OCI-LY1 (cell line): ENCODE measurements around the gene TRAPPC1.

ENCODE experiments used
- H2AFZ ChIP-seq: fragments of 200-600 bp; sonication (generic), shearing (Covaris generic); 2 replicates; pipeline ENCODE4 v1.6.0; 2014; ENCODE audit warnings: antibody characterized with exemption, mild to moderate bottlenecking, low read length
- H3F3A ChIP-seq: fragments of 200-600 bp; sonication (generic), shearing (Covaris generic); 2 replicates; pipeline ENCODE4 v1.6.0; 2014; ENCODE audit warnings: mild to moderate bottlenecking, antibody characterized with exemption, low read length, moderate library complexity; ENCODE audit not compliant: insufficient read depth
- H3K27ac ChIP-seq: fragments of 200-600 bp; sonication (generic); 2 replicates; pipeline ENCODE4 v1.5.1; 2014; ENCODE audit warnings: low read length, mixed run types, mild to moderate bottlenecking, low read depth; ENCODE audit not compliant: poor library complexity, severe bottlenecking
- H3K27me3 ChIP-seq: fragments of 200-600 bp; sonication (generic); 2 replicates; pipeline ENCODE4 v1.6.0; 2014; ENCODE audit warnings: antibody characterized with exemption, mild to moderate bottlenecking, low read length, moderate library complexity; ENCODE audit not compliant: insufficient read depth
- H3K36me3 ChIP-seq: fragments of 200-600 bp; sonication (generic); 2 replicates; pipeline ENCODE4 v1.6.1; 2014; ENCODE audit warnings: mild to moderate bottlenecking, antibody characterized with exemption, low read length, moderate library complexity, mixed read lengths; ENCODE audit not compliant: insufficient read depth
- H3K4me1 ChIP-seq: fragments of 200-600 bp; sonication (generic); 2 replicates; pipeline ENCODE4 v1.5.1; 2014; ENCODE audit warnings: mild to moderate bottlenecking, low read length, moderate library complexity; ENCODE audit not compliant: insufficient read depth, severe bottlenecking
- H3K4me2 ChIP-seq: fragments of 200-600 bp; sonication (generic), shearing (Covaris generic); 2 replicates; pipeline ENCODE4 v1.6.1; 2014; ENCODE audit warnings: low read length
- H3K4me3 ChIP-seq: fragments of 200-600 bp; sonication (generic); 2 replicates; pipeline ENCODE4 v1.5.1; 2014; ENCODE audit warnings: low read length, low read depth, mild to moderate bottlenecking, mixed read lengths; ENCODE audit not compliant: poor library complexity, severe bottlenecking
- H3K79me2 ChIP-seq: fragments of 200-600 bp; shearing (Covaris generic); 2 replicates; pipeline ENCODE4 v1.6.1; 2016; ENCODE audit warnings: mixed run types, low read length, mixed read lengths; ENCODE audit not compliant: insufficient read depth
- H3K9ac ChIP-seq: fragments of 200-600 bp; sonication (generic), shearing (Covaris generic); 2 replicates; pipeline ENCODE4 v1.6.1; 2014; ENCODE audit warnings: mild to moderate bottlenecking, low read length, mixed read lengths
- H3K9me2 ChIP-seq: fragments of 200-600 bp; sonication (generic), shearing (Covaris generic); 2 replicates; pipeline ENCODE4 v1.6.1; 2014; ENCODE audit warnings: low read depth, mild to moderate bottlenecking, low read length, mixed read lengths
- H3K9me3 ChIP-seq: fragments of 200-600 bp; shearing (Covaris generic); 2 replicates; pipeline ENCODE4 v1.6.1; 2014; ENCODE audit warnings: low read length, mixed read lengths
- H4K20me1 ChIP-seq: fragments of 200-600 bp; sonication (generic), shearing (Covaris generic); 2 replicates; pipeline ENCODE4 v1.6.0; 2016; ENCODE audit warnings: mild to moderate bottlenecking, low read length; ENCODE audit not compliant: insufficient read depth
- CTCF ChIP-seq: fragments of 200-600 bp; sonication (generic), shearing (Covaris generic); IDR thresholded peaks from 2 replicates; pipeline ENCODE4 v1.5.1; 2017; ENCODE audit warnings: mild to moderate bottlenecking, antibody characterized with exemption, low read length, moderate library complexity, mixed read lengths
- EZH2 ChIP-seq: fragments of 200-600 bp; sonication (generic), shearing (Covaris generic); IDR thresholded peaks from 2 replicates; pipeline ENCODE4 v1.8.0; 2017; ENCODE audit warnings: borderline replicate concordance, mixed run types, mild to moderate bottlenecking, antibody characterized with exemption, low read length, moderate library complexity, mixed read lengths

TRAPPC1 gene

DNA sequence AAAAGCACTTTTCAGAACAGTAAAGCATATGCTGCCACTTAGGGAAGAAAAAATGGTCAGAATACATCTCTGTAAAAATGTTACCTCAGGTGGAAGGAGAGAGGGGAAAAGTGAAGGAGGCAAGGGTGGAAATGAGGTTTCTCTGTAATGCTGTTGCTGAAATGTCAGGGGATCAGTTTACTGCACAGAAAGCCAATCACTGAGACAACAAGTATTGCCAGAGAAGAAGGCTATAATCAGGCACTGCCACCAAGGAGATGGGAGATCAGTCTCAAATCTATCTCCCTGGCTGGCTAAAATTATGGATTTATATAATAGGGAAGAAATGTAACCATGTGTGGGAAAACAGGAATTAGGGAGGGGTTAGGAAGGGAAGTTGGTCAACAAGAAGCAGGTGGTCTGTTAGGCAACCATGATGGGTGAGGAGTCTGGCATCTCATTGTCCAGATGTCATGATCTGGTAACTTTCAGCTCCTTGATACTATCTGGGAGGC is 42.9 kb upstream of the TRAPPC1 start:
- no peak overlapping the region for H2AFZ ChIP-seq
- H3K4me3 ChIP-seq: no peak overlapping the region
- no peaks in the 10 kb centered on the region for H3F3A ChIP-seq
- peaks cover 5% of the 10 kb centered on the region; the same call in 1 of the 2 replicates for H3K9me3 ChIP-seq
- no peaks in the 10 kb centered on the region for H4K20me1 ChIP-seq
- no peak overlapping the region for H3K4me2 ChIP-seq
- H3K79me2 ChIP-seq: no peaks in the 10 kb centered on the region
- no peaks in the 10 kb centered on the region for H3K9me2 ChIP-seq
- H3K9ac ChIP-seq: no peak overlapping the region
- TF ChIP-seq CTCF: no peak
- no peak for TF ChIP-seq EZH2
- H3K27me3 ChIP-seq: no peaks in the 10 kb centered on the region; the same call in 1 of the 2 replicates
- H3K36me3 ChIP-seq: no peaks in the 10 kb centered on the region; the same call in 1 of the 2 replicates
- H3K4me1 ChIP-seq: no peaks in the 10 kb centered on the region
- no peak overlapping the region for H3K27ac ChIP-seq

DNA sequence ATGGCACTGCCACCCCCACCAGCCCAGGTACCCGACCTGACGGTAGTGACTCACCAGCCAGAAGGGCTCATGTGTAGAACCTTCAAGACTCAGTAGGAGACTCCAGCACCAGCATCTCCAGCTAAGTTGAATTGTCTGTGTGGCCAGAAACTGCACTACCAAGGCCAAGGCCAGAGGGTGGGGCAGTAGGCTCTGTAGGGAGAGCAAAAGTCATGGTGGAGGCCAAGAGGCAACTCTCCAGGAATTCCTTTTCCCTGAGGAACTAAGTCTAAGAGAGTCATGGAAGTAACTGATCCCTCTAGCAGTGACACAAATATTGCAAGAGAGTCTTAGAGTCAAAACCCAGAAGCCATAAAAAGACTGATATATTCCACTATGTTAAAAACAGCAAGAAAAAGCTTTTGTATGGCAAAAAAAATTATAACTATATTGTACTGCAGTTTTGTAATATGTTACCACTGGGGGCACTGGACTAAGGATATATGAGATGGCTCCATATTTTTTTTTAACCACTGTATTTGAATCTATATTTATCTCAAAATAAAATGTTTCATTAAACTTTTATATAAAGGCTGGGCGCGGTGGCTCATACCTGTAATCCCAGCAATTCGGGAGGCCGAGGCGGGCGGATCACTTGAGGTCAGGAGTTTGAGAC is 40.5 kb upstream of the TRAPPC1 start:
- TF ChIP-seq EZH2 (no peak), CTCF (peak; percentile 20; the same call in 1 of the 2 replicates)
- Histone ChIP-seq H3K36me3 (no peaks in the 10 kb centered on the region; the same call in 1 of the 2 replicates), H3K9me2 (no peaks in the 10 kb centered on the region), H3K4me1 (no peaks in the 10 kb centered on the region), H3F3A (no peaks in the 10 kb centered on the region), H3K79me2 (no peaks in the 10 kb centered on the region), H3K27ac (no peak overlapping the region), H3K4me3 (no peak overlapping the region), H3K9ac (no peak overlapping the region), H2AFZ (no peak overlapping the region), H3K27me3 (no peaks in the 10 kb centered on the region; the same call in 1 of the 2 replicates), H4K20me1 (no peaks in the 10 kb centered on the region), H3K4me2 (no peak overlapping the region), H3K9me3 (peaks cover 5% of the 10 kb centered on the region; the same call in 1 of the 2 replicates)

- H3K79me2 ChIP-seq: no peaks in the 10 kb centered on the region
- H3K9ac ChIP-seq: no peak overlapping the region
- no peaks in the 10 kb centered on the region; the same call in 1 of the 2 replicates for H3K36me3 ChIP-seq
- H3K9me3 ChIP-seq: peaks cover 5% of the 10 kb centered on the region; the same call in 1 of the 2 replicates
- no peaks in the 10 kb centered on the region; the same call in 1 of the 2 replicates for H3K27me3 ChIP-seq
- H2AFZ ChIP-seq: no peak overlapping the region
- H3F3A ChIP-seq: no peaks in the 10 kb centered on the region
- no peak overlapping the region for H3K4me2 ChIP-seq
- H3K9me2 ChIP-seq: no peaks in the 10 kb centered on the region
- no peak overlapping the region for H3K4me3 ChIP-seq
- TF ChIP-seq EZH2: no peak
- no peak for TF ChIP-seq CTCF
- no peak overlapping the region for H3K27ac ChIP-seq
- no peaks in the 10 kb centered on the region for H3K4me1 ChIP-seq
- H4K20me1 ChIP-seq: no peaks in the 10 kb centered on the region
Observed at GRCh38 chr17:7971651-7972050, 39.9 kb upstream of the TRAPPC1 start.
